HG03565 (cell line): ENCODE data around the gene ZNF12.

Experiments
- ATAC-seq: cut with Tn5 transposase; IDR thresholded peaks from one replicate; pipeline ENCODE4 v1.9.1; 2021; ENCODE audit warnings: mild to moderate bottlenecking, moderate library complexity; ENCODE audit not compliant: unreplicated experiment

The ZNF12 gene

DNA sequence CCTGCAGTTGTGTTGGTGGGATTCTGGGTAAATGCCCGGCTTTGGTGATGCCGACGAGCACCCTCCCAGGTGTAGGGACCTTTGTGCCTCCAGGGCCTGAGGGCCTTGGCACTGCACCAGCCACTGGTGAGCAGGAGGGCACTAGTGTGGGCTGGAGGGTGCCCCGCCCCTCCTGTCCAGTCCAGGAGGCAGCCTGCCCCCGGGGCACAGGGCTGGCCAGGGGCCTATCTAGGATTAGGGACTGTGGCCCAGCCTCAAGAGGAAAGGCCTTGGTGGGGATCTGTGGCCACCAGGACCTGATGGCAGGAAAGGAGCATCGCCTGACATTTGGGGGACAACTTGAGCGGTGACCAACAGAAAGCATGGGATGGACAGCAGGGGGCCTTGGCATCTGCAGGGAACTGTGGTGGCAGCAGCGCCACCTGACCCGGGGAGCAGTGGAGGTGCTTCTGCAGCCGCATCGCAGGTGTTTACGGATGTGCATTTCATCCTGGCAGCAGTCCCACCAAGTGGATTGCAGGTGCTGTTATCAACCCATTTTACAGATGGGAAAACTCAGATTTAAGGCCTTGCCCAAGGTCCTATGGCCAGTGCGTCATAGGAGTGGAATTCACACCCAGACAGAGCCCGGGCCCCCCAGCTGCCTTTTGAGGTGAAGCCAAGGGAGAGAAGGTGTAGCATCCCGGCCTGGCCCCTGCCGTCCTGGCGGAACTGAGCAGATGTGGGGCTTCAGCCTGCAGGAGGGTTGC lies 58.5 kb downstream of the ZNF12 start:
- no peak for ATAC-seq

- no peak for ATAC-seq
Measured at GRCh38 chr7:6647541-6647940, 59.2 kb downstream of the ZNF12 start.

DNA sequence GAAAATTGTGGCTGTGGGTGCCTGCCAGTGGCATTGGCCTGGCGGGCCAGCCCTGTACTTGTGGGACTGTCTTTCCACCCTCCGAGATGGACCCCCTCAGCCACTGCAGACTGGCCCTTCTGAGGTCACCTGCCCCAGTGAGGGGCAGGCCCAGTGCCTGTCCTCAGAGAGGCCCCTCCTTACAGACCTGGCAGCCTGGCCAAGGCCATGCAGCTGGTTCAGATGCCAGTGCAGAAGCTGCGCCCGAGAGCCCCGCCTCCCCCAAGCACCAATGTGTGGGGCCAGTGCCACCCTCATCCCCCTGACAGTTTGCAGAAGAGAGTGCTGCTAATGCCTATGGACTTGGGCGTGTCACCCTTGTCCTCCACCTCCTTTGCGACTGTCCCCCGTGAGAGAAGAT lies 59.7 kb downstream of the ZNF12 start:
- ATAC-seq, result no peak

GRCh38 chr7:6646465-6646864 lies 60.3 kb downstream of the ZNF12 start:
- no peak for ATAC-seq

DNA sequence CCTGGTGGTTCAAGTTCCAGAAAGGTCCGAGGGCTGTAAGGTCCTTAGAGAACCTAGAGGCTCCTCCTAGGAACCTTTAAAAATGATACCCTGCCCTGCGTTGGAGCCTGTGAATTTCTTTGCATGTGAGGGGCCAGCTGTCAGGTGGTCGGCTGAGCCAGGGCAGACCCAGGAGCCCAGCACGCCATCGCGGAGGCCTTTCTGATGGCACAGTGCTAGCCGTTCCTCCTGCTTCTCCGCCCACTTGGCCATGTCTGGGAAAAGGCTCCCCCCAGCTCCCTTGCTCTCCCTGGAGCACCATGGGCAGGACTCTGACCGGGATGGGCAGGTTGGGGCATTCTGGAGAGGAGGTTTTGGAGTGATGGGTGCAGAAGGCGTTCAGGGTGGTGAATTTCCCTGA lies 62.0 kb downstream of the ZNF12 start:
- no peak for ATAC-seq

DNA sequence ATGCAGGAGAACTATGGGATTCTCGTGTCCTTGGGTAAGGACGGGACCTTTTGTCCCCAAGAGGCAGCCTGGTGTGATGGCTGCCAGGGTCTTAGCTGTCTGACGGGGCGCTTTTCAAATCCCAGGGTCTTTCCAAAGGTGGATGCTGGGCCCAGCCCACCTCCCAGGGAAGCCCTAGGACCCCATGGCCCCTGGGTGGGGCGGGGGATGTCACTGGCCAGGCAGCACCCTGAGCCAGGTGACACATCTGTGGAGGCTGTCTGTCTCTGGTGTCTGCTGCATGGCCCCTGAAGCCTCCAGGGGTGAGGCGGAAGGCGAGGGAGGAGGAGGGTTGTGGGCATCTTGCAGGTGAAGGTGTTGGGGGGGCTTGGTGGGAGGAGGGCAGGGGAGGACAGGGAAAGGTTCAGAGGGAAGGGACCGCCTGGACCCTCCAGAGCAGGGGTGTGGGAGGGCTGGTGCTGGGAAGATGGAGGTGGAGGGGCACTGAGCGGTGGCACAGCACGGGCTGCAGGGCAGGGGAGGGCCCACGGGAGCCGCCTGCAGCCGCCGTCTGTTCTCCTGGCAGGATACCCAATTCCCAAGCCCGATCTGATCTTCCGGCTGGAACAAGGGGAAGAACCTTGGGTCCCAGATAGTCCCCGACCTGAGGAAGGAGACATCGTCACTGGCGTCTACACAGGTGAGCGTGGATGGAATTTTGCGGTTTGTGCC lies 62.7 kb downstream of the ZNF12 start:
- no peak for ATAC-seq

- no peak for ATAC-seq
Measured at GRCh38 chr7:6642861-6643640, 63.7 kb downstream of the ZNF12 start.

DNA sequence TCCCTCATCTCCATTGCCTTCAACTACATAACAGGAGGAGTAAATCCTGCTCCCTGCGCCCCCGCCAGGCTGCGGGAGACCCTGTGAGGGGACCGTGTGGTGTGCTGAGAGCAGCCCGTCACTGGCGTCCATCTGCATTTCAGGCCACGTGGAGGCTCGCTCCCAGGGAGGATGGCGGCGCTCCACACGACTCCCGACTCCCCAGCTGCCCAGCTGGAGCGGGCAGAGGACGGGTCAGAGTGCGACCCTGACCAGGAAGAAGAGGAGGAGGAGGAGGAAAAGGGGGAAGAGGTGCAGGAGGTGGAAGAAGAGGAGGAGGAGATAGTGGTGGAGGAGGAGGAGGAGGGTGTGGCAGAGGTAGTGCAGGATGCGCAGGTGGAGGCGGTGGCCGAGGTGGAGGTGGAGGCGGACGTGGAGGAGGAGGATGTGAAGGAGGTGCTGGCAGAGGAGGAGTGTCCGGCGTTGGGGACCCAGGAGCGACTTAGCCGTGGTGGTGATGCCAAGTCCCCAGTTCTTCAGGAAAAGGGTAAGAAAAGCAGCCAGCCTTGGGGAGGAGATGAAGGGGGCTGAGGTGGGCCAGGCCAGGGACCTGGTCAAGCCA lies 64.4 kb downstream of the ZNF12 start:
- no peak for ATAC-seq

GRCh38 chr7:6641305-6642035 lies 65.3 kb downstream of the ZNF12 start:
- no peak for ATAC-seq

DNA sequence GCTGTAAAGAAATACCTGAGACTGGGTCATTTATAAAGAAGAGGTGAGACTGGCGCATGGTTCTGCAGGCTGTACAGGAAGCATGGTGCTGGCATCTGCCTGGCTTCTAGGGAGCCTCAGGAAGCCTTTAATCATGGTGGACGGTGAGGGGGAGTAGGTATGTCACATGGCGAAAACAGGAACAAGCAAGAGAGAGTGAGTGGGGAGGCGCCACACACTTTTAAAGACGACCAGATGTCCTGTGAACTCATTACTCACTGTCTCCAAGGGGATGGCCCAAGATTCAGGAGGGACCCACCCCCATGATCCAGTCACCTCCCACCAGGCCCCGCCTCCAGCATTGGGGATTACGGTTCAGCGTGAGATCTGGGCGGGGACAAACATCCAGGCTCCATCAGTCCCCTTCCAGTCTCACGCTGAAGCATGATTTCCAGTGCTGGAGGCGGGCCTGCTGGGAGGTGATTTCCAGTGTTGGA lies 66.5 kb downstream of the ZNF12 start:
- ATAC-seq, result no peak

GRCh38 chr7:6639627-6640026 lies 67.1 kb downstream of the ZNF12 start:
- no peak for ATAC-seq

DNA sequence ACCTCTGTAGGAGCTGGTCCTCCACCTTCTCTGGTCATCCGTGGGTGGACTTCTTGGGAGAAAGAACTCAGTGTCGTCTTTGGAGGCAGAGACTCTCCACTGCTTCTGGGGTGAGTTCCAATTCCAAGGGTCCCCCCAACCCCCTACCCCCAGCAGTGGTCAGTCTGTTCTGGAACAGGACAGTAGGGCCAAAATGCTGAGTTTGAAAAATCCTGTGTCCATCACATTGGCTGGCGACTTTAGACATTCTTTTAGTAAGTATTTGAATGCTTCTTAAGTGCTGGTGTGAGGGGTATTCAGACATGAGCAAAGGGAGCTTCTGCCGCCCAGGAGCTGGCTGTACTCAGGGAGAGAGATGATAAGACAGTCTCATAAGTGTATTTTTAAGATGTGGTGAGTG lies 67.7 kb downstream of the ZNF12 start:
- ATAC-seq, result no peak
